HuH-7.5 (cell line): ENCODE data around the gene TRABD.
"Not testable (repeated sequence)": the region's sequence is repeated elsewhere in the genome, so short reads cannot be mapped to it uniquely, and the experiment has no call there.

Source experiments
- DNase-seq: peaks from one replicate; pipeline ENCODE4 v3.0.0; 2011; ENCODE audit warnings: low spot score

TRABD gene, protein sequence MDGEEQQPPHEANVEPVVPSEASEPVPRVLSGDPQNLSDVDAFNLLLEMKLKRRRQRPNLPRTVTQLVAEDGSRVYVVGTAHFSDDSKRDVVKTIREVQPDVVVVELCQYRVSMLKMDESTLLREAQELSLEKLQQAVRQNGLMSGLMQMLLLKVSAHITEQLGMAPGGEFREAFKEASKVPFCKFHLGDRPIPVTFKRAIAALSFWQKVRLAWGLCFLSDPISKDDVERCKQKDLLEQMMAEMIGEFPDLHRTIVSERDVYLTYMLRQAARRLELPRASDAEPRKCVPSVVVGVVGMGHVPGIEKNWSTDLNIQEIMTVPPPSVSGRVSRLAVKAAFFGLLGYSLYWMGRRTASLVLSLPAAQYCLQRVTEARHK

DNA sequence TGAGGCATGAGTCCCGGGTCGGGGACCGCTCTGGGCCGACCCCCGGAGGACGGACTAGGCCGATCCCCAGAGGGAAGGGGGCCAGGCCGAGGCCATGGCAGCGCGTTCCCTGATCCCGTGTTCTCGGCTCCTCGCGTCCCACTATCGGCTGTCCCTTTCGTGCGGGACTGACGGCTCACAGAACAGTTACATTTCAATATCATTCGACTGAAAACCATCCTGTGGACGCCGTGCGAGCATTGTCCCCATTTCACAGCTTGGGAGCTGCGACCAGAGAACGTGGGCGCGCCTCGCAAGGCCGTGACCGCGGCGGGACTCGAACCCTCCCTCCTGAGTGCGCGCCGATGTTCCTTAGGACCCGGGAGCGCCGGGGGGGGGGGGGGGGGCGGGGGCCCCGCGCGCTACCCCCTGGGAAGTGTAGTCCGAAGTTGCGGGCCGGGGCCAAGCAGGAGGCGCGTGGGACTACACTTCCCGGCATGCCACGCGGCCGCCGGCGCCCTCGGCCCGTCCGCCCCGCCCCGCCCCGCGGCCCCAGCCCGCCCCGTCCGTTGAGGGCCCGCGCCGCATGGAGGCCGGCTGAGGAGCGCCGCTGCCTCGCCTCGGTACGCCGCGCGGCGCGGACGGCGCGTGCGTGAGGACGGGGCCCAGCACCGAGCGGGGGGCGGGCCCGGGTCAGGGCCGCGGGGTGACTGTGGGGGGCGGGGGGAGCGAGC is at the start of gene TRABD:
Gene TRABD, plus strand, starts transcription at position 539 of the 713 bp plus-strand sequence. CDS start 7,148 bp downstream, outside the sequence.
- DNase-seq: peak; percentile 99

DNA sequence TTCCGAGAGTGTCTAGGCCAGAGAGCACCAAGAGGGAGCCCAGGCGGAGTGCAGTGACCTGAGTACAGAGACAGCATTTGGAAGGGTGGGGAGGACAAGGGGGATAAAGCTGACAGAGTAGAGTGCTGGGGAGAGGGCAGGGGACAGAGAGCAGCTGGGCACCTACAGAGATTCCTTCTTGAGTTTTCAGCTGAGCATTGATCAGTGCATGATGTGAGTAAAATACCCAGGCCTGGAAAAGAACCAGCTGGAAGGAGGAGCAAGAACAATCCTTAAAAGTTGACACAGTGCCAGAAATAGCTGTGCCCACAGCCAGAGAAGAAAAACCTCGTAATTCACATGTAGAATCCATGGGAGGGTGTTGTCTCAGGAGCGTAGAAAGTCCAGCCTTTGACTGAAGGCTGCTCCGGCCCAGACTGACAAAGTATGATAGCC is 49.1 kb upstream of the TRABD start:
- no peak for DNase-seq

DNA sequence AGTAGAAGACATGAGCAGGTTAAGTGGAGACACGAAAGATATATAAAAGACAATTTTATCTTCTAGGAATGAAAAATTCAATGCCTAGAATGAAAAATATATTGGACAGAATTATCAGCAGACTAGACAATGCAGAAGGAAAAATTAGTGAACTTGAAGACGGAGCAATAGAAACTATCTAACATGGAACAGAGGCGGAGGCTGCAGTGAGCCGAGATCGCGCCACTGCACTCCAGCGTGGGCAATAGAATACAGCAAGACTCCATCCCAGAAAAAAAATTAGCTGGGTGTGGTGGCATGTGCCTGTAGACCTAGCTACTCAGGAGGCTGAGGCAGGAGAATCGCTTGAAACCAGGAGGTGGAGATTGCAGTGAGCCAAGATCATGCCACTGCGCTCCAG is 48.4 kb upstream of the TRABD start:
- not testable (repeated sequence) for DNase-seq

DNA sequence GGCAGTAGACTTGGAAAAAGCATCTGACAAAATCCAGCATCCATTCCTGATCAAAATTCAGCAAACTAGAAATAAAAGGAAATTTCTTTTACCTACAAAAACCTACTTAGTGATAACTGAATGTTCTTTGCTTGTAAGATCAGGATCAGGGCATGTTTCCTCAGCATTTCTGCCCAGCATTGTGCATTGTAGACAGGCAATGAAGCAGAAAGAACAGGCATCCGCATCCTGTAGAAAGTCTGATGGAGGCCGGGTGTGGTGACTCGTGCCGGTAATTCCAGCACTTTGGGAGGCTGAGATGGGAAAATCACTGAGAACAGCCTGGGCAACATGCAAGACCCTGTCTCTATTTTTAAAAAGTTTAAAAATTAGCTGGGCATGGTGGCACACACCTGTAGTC is 47.7 kb upstream of the TRABD start:
- DNase-seq: no peak

DNA sequence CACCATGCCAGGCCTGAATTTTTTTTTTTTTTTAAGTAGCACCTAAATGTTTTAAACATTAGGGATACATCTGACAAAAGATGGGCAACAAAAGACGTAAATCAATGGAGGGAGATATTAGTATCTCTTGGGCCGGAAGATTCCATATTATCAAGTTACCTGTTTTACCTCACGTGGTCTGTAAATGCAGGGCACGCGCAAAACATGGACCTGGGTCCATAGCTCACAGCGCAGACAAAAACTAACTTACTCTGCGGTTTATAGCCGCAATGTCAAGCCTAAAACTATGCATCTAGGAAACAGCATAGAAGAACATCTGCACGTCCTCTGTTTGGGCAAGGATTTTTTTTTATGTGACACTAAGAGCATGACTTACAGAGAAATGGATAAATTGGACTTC is 46.7 kb upstream of the TRABD start:
- DNase-seq: no peak

DNA sequence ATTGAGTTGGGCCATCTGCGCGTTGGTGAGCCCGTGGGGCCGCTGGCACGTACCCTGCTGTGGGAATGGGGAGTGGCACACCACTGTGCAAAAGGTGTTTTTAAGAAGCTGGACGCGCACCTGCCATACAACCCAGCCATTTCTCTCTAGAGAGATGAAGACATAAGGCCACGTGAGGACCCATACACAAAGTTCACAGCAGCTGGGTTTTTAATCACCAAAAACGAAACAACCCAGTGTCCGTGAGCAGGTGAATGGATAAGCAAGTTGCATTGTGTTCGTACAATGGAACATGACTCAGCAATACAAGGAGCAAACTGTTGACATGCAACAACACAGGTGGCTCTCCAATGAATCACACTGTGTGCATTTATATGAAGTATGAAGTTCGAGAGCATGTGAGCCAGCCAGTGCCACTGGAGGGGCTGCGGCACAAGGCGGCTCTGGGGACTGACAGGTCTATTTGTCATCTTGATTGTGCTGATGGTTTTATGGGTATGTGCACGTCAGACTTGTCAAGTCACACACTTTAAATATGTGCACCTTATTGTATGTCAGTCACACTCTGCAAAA is 45.8 kb upstream of the TRABD start:
- DNase-seq: no peak

DNA sequence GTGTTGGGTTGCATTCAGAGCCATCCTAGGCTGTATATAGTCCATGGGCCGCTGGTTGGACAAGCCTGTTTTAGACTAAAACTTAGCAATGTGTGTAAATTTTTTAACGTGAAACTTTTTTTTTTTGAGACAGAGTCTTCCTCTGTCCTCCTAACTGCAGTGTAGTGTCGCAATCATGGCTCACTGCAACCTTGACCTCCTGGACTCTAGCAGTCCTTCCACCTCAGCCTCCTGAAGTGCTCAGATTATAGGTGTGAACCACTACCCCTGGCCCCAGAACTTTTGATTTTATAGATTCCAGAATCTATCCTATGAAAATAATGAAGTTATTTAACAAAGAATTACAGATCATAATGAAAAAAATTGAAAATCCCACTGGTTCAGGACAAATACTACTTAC is 45.1 kb upstream of the TRABD start:
- no peak for DNase-seq

DNA sequence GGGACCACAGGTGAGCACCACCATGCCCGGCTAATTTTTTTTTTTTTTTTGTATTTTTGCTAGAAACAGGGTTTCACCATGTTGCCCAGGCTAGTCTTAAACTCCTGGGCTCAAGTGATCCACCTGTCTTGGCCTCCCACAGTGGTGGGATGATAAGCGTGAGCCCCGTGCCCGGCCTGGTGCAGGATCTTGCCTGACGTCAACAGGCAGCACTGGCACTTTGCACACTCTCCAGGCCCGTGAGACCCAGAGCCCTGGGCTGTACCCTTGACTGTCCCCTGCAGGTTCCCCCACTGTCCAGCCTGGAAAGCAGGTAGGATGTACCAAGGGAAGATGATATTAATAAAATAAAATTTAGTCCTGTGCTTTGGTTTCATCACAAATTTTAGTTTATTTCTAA is 44.3 kb upstream of the TRABD start:
- no peak for DNase-seq

DNA sequence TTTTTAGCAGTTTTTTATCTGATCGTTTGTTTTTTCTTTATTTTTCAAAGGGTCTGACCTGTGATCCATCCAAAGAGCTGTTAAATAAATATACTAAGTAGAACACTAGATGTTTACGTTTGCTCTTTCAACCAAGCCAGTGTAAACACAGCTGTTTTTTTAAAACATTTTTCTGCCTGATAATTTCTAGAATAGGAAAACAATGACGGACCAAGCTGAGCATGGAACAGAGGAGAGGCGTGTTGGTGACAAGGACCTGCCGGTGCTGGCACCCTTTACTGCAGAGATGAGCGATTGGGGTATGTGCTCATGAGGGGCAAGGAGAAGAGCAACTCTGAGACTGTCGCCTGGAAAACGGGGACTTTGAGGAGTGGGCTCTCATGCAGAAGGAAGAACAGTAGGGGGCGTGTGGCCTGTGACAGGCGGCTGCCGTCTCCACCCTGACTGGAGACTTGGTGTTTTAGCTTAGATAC is 43.8 kb upstream of the TRABD start:
- no peak for DNase-seq

DNA sequence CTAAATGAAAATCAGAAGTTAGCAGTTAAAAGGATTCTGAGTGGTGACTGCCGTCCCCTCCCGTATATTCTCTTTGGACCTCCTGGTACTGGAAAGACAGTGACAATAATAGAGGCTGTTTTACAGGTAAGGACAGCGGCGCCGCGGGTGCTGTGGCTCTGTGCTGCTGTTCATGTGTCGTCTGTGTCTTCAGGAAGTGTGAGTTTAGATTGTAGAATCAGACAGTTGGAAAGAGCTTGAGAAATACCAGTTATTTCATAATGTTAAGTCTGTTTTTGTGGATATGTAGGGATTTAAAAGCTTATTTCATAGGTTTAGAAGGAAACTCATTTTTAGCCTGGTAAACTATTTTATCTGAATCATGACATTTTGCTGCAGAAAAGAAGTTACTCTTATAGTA is 42.6 kb upstream of the TRABD start:
- no peak for DNase-seq

DNA sequence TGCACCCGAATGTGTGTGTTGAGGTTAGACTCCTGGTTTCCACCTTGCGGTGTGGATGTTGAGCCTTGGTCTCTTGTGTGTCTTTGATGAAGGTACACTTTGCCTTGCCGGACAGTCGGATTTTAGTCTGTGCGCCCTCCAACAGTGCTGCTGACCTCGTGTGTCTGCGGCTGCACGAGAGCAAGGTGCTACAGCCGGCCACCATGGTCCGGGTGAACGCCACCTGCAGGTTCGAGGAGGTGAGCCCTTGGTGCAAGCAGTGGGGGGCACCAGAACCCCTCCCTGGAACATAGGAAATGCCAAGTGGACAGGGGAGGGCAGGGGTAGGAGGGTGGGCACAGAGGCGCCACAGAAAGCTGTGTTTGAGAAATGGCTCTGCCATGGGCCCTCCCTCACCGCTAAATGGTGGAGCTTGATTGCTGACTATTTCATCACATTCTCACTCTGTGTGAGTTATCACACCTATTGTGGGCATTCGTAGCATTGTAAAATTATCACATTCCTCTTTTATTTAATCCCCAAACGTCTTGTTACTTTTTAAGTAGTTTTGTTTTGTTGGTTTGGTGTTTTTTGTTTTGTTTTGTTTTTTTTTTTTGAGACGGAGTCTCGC is 41.6 kb upstream of the TRABD start:
- no peak for DNase-seq

DNA sequence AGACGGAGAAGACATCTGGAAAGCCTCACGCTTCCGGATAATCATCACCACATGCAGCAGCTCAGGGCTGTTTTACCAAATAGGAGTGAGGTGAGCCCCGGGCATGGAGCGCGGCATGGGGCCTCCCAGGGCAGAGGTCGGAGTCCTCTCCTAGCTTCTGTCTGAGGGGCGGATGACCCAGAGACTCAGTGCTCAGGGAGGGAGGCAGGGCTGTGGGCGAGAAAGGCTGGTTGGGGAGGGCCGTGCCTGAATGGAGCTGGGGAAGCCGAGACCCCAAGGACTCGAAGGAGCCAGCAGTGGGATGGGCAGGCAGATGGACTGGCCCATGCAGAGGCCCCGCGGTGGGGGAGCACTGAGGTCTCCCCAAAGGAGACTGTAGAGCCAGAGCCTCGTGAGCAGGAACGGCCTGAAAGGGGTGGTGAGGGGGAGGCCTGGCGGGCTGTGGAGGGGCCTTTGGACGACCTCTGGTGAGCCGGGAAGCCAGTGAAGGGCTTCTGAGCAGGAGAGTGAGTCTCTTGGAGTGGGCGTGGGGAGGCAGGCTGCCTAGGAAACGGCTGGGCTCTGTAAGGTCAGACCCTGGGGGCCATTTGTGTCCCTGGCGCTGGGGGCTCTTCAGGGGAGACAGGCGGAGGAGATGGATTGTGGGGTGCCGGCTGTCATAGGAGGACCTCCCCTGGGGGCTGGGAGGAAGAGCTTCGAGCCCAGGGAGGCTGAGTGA is 39.8 kb upstream of the TRABD start:
- DNase-seq: no peak

DNA sequence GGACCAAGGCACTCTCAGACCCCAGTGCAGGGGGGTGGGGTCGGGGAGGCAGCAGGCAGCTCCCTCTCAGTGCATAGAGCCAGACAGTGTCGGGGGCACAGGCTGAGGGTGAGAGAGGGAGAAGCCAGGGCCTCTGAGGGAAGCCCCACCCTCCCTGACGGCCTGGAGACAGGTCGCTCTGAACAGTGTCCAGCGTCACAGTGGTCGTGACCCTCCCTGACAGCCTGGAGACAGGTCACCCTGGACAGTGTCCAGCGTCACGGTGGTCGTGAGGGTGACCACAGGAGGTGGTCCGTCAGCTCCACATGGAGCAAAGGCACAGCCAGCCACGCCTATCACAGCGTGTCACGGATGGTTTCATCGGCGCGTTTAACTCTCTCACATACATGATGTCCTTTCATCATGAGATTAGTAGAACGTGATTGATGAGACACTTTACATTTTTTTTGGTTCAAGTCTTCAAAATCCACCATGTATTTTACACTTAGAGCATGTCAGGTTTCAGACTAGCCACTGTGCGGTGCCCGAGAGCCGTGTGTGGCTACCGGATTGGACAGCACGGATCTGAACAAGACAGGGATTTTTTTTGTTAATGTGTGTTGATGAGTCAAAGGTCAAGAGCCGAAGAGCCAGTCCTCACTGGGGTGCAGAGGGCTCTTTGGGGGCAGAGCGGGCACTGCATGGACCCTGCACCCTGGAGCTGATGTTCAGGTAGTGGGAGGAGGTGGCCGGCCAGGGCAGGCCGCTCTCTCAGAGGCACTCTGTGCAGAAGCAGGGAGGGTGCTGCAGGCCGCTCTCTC is 39.1 kb upstream of the TRABD start:
- DNase-seq: peak; percentile 76

DNA sequence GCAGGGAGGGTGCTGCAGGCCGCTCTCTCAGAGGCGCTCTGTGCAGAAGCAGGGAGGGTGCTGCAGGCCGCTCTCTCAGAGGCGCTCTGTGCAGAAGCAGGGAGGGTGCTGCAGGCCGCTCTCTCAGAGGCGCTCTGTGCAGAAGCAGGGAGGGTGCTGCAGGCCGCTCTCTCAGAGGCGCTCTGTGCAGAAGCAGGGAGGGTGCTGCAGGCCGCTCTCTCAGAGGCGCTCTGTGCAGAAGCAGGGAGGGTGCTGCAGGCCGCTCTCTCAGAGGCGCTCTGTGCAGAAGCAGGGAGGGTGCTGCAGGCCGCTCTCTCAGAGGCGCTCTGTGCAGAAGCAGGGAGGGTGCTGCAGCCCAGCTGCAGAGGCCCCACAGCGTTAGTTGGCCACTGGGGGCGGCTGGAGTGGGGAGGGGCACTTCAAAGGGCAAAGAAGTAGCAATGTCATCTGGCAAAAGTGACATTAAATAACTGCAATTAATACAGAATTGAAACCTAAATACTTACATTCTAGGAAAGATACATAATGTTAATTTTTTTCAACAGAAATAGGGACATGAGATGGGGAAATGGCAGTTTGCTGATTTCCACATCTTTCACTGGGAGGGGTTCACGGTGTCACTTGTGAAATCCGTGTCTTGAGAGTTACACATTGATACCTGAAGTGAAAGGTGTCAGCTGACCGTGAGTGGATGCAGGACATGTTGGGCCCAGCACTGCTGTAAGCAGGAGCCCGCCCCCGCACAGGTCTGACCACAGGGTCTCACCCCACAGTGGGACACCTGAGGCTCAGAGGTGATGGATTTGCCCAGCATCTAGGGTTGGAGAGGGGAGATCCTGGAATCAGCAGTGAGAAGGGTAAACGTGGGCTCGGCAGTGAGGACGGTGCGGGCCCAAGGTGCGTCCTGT is 38.2 kb upstream of the TRABD start:
- not testable (repeated sequence) for DNase-seq

DNA sequence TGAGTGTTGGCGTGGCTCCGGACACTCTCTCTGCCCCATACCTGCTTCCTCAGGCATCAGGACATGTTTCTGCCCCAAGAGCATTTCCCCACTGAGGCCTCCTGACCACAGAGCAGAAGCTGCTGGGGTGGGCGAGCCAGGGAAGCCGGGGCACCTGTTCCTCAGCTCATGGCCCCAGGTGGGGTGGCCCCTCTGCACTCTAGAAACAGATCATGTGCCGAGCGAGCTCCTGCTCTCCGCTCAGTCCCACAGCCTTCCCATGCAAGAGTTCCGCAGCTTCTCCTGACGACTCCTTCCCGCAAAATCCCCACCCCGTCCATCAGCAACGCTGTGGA is 37.6 kb upstream of the TRABD start:
- no peak for DNase-seq

DNA sequence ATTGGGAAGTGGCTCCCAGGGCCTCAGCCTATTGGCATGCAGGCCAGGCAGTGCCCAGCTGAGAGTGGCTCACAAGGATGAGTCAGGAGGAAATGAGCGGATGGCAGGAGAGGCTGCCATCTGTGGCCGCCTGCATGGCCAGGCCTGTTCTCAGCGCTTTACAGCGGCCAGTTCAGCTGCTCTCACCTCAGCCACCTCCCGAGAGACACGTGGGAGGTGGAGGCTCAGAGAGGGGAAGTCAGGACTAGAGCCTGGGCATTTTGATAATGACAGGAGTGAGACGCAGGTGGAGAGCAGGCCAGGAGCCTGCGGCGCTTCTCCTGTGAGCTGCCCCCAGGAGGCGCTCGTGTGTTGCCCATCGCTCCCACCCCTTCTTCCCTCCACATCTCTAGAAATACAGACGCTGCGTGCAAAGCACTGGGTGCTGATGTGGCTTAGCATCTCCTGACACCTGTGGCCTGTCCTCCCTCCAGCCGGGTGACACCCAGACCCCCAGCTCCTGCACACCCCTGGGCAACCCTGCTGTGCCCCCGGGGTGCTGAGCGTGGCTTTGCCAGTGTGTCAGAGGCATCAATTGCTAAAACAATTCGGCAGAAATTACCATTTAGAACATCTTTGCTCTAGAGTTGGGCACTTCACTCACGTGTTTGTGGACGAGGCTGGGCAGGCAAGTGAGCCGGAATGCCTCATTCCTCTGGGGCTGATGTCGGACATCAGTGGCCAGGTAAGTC is 36.6 kb upstream of the TRABD start:
- peak; percentile 91 for DNase-seq

DNA sequence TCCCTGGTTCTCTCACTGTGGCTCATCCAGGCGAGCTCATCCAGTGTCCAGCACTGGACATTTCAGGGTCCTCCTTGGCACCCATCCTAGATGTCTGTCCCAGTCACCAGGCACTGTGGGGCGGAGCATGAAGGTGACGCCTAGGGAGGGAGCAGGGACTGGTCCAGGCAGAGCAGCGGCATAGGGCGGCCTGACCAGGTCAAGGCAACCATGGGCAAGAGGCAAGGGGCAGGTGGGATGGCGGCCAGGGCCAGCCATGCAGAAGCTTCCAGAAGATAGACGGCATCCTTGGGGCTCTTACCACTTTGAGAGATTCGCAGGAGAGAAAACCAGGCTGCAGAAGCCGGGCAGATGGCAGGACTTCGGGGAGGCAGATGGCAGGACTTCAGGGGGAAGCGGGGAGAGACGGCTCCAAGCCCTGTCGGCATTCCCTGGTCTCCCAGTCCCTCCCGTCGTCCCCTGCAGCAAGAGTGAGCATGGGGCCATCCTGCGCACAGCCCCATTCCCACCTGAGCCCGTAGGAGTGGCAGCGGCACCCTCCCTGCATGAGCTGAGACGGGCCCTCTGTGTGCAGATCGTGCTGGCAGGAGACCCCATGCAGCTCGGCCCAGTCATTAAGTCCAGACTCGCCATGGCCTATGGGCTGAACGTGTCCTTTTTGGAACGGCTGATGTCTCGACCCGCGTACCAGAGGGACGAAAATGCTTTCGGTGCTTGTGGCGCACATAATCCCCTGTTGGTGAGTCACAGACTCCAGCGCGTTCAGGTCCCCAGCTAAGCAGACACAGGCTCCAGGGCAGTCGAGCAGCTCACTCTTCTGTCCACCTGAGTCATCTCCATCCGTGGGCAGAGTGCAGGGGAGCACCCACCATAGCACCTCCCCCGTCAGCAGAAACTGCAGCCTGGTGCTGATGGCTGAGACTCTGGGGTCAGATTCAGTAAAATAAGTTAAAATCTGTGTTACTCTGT is 35.3 kb upstream of the TRABD start:
- DNase-seq: no peak
